SU-DHL-6 (cell line): Measurements from ENCODE around the gene ATP8A2.

Source experiments
- H2AFZ ChIP-seq: fragments of 200-600 bp; sonication (generic); 2 replicates; pipeline ENCODE4 v1.6.1; 2014; ENCODE audit warnings: low read depth, mild to moderate bottlenecking, moderate library complexity, mixed read lengths, antibody characterized with exemption, low read length; ENCODE audit not compliant: severe bottlenecking
- H3F3A ChIP-seq: fragments of 200-600 bp; shearing (Covaris generic); 2 replicates; pipeline ENCODE4 v1.6.0; 2016; ENCODE audit warnings: antibody characterized with exemption, mild to moderate bottlenecking; ENCODE audit not compliant: insufficient read depth
- H3K27ac ChIP-seq: fragments of 200-600 bp; sonication (generic); 2 replicates; pipeline ENCODE4 v1.5.1; 2016; ENCODE audit warnings: low read depth, mild to moderate bottlenecking, low read length, moderate library complexity, mixed read lengths
- H3K27me3 ChIP-seq: fragments of 200-600 bp; sonication (generic), shearing (Covaris generic); 2 replicates; pipeline ENCODE4 v1.6.0; 2014; ENCODE audit warnings: mild to moderate bottlenecking, low read length
- H3K36me3 ChIP-seq: fragments of 200-600 bp; sonication (generic); 2 replicates; pipeline ENCODE4 v1.6.1; 2014; ENCODE audit warnings: mild to moderate bottlenecking, low read length, mixed read lengths
- H3K4me2 ChIP-seq: fragments of 300-600, 200-600 bp; shearing (Covaris generic), sonication (generic); 2 replicates; pipeline ENCODE4 v1.6.0; 2014; ENCODE audit warnings: low read length, low read depth, mild to moderate bottlenecking; ENCODE audit not compliant: poor library complexity, severe bottlenecking
- H3K4me3 ChIP-seq: fragments of 200-600 bp; sonication (generic); 2 replicates; pipeline ENCODE4 v1.5.1; 2014; ENCODE audit warnings: antibody characterized with exemption, low read length, mild to moderate bottlenecking, mixed read lengths; ENCODE audit not compliant: insufficient read depth, poor library complexity, severe bottlenecking
- H3K79me2 ChIP-seq: fragments of 200-600 bp; sonication (generic); 2 replicates; pipeline ENCODE4 v1.6.1; 2014; ENCODE audit warnings: mild to moderate bottlenecking, low read length, moderate library complexity; ENCODE audit not compliant: insufficient read depth
- H3K9ac ChIP-seq: fragments of 200-600 bp; sonication (generic); 2 replicates; pipeline ENCODE4 v1.7.0; 2014; ENCODE audit warnings: mild to moderate bottlenecking, low read length
- H3K9me2 ChIP-seq: fragments of 200-600 bp; sonication (generic); replicated peaks from 2 replicates; pipeline ENCODE4 v1.6.1; 2014; ENCODE audit warnings: low read length; ENCODE audit not compliant: insufficient read depth
- H3K9me3 ChIP-seq: fragments of 200-600 bp; sonication (generic); 2 replicates; pipeline ENCODE4 v1.6.1; 2014; ENCODE audit warnings: low read length, mixed read lengths; ENCODE audit not compliant: insufficient read depth
- H4K20me1 ChIP-seq: fragments of 200-600 bp; sonication (generic); 2 replicates; pipeline ENCODE4 v1.6.1; 2014; ENCODE audit warnings: low read depth, mild to moderate bottlenecking, antibody characterized with exemption, low read length, moderate library complexity, mixed read lengths
- EZH2phosphoT487 ChIP-seq: fragments of 200-600 bp; sonication (generic), shearing (Covaris generic); conservative IDR thresholded peaks from 2 replicates; pipeline ENCODE4 v1.6.1; 2018; ENCODE audit warnings: mild to moderate bottlenecking, antibody characterized with exemption, low read length, moderate library complexity, mixed read lengths
- TF ChIP-seq, protein P1 (sequence below): fragments of 200-600 bp; sonication (generic); IDR thresholded peaks from one replicate; pipeline ENCODE4 v1.5.1; 2017; ENCODE audit warnings: antibody characterized with exemption, mild to moderate bottlenecking, low read length, moderate library complexity; ENCODE audit not compliant: insufficient read depth, poor library complexity, severe bottlenecking

Gene ATP8A2

DNA sequence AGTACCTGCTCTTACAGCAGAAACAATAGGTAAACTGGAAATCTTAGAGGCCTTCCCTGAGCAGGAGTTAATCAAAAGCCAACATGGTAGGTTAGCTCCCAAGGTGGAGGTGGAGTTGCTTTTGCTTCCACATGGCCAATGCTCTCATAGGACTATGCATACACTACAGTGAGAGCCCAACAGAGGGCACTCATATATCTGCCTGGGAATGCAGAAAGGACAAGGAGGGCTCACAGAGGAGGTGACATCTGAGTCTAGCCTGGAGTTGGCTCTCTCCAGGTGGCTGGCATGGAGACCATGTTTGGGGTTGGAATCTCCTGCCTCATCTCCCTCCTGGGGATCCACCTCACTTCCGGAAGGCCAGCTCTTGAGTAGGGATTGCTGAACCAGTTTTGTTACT lies 34.6 kb downstream of the ATP8A2 start:
- H3K9me2 ChIP-seq, result no peaks in the 10 kb centered on the region
- no peaks in the 10 kb centered on the region for H3K79me2 ChIP-seq
- no peaks in the 10 kb centered on the region for H3F3A ChIP-seq
- no peak overlapping the region for H3K9ac ChIP-seq
- peaks cover 5% of the 10 kb centered on the region; the same call in 1 of the 2 replicates for H3K9me3 ChIP-seq
- no peaks in the 10 kb centered on the region for H3K36me3 ChIP-seq
- TF ChIP-seq EZH2phosphoT487, result no peak
- TF ChIP-seq, protein P1, sequence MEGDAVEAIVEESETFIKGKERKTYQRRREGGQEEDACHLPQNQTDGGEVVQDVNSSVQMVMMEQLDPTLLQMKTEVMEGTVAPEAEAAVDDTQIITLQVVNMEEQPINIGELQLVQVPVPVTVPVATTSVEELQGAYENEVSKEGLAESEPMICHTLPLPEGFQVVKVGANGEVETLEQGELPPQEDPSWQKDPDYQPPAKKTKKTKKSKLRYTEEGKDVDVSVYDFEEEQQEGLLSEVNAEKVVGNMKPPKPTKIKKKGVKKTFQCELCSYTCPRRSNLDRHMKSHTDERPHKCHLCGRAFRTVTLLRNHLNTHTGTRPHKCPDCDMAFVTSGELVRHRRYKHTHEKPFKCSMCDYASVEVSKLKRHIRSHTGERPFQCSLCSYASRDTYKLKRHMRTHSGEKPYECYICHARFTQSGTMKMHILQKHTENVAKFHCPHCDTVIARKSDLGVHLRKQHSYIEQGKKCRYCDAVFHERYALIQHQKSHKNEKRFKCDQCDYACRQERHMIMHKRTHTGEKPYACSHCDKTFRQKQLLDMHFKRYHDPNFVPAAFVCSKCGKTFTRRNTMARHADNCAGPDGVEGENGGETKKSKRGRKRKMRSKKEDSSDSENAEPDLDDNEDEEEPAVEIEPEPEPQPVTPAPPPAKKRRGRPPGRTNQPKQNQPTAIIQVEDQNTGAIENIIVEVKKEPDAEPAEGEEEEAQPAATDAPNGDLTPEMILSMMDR, result no peak
- H3K4me3 ChIP-seq, result no peak overlapping the region
- H4K20me1 ChIP-seq, result no peaks in the 10 kb centered on the region
- no peak overlapping the region for H2AFZ ChIP-seq
- H3K27ac ChIP-seq, result no peak overlapping the region
- H3K27me3 ChIP-seq, result no peaks in the 10 kb centered on the region; the same call in 1 of the 2 replicates
- no peak overlapping the region for H3K4me2 ChIP-seq

DNA sequence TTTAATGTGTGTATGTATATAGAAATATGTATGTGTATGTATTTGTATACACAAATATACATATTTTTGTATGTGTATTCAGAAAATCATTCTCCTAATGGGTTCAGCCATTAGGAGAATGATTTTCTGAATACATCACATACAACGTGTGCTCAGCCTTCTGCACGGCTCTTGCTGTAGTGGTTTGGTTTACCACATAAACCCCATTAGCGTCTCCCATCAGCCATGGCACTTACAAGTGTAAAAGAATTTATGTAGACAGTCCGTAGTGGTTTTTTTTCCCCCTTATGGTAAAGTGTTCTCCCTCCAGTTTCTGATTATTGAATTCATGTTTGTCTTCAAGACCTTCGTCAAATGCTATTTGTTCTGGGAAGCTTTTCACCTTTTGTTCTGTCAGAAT lies 38.2 kb downstream of the ATP8A2 start:
- TF ChIP-seq EZH2phosphoT487, result no peak
- TF ChIP-seq, protein P1, result no peak

DNA sequence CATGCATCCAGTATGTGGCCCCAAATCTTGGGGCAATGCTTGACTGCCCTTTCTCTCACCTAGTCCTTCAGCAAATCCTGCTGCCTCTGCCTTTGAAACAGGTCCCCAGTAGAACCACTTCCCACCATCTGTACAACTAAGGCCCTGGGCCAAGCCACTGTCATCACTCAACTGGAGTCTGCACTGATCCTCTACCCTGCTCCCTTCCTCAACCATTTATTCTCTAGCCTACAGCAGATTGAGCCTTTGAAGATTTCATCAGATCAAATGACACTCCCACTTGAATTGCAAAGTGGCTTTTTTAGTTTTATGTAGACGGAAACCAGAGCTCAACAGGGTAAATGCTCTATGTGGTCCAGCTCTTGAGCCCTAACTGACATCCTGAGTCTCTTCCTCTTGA lies 43.5 kb downstream of the ATP8A2 start:
- no peak for TF ChIP-seq EZH2phosphoT487
- TF ChIP-seq, protein P1, result no peak
- Histone ChIP-seq H2AFZ (no peak overlapping the region), H3K4me3 (no peak overlapping the region), H3F3A (no peaks in the 10 kb centered on the region), H3K27ac (no peak overlapping the region), H4K20me1 (no peaks in the 10 kb centered on the region), H3K4me2 (no peak overlapping the region), H3K36me3 (no peaks in the 10 kb centered on the region), H3K27me3 (no peaks in the 10 kb centered on the region; the same call in 1 of the 2 replicates), H3K79me2 (no peaks in the 10 kb centered on the region), H3K9me2 (no peaks in the 10 kb centered on the region), H3K9ac (no peak overlapping the region), H3K9me3 (peaks cover 6% of the 10 kb centered on the region; the same call in 1 of the 2 replicates)

More for the DNA sequence above, 38.2 kb downstream of the ATP8A2 start:
- no peak overlapping the region for H3K4me2 ChIP-seq
- H3K27me3 ChIP-seq, result no peaks in the 10 kb centered on the region; the same call in 1 of the 2 replicates
- no peaks in the 10 kb centered on the region for H3F3A ChIP-seq
- H3K9me3 ChIP-seq, result peaks cover 6% of the 10 kb centered on the region; the same call in 1 of the 2 replicates
- H3K4me3 ChIP-seq, result no peak overlapping the region
- H3K9me2 ChIP-seq, result no peaks in the 10 kb centered on the region
- no peak overlapping the region for H3K27ac ChIP-seq
- H3K36me3 ChIP-seq, result no peaks in the 10 kb centered on the region
- no peaks in the 10 kb centered on the region for H3K79me2 ChIP-seq
- no peaks in the 10 kb centered on the region for H4K20me1 ChIP-seq
- H2AFZ ChIP-seq, result no peak overlapping the region
- H3K9ac ChIP-seq, result no peak overlapping the region
